Skeletal muscle cell (primary cell): ENCODE results near the gene OR2T10.
"Not testable (repeated sequence)": the region's sequence is repeated elsewhere in the genome, so short reads cannot be mapped to it uniquely, and the experiment has no call there.

ENCODE experiments used
- DNase-seq: peaks from one replicate; pipeline ENCODE4 v3.0.0-alpha.2; 2010; ENCODE audit warnings: low read depth
- H3K4me3 ChIP-seq: 2 replicates; pipeline ENCODE4 v1.5.1; 2011; ENCODE audit warnings: low read depth, mild to moderate bottlenecking, control low read depth, low read length, moderate library complexity

OR2T10 gene

DNA sequence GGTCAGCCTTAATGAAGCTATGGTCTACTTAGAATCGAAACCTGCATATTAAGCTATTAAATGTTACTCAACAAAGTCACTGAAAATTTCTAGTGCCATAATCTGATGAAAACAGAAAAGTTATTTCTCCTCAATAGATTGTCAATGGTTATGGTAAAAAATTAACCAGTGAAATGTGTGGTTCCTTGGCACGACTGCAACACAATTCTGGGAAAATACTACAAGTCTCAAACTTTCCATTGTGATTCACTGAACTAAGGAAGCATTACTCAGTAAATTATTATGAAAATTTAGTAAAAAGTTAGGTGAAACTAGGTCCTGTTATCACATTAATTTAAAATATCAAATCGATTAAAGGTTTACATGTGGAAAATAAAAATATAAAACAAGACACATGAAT lies 12.8 kb upstream of the OR2T10 start:
- DNase-seq: no peak
- H3K4me3 ChIP-seq: no peak overlapping the region

DNA sequence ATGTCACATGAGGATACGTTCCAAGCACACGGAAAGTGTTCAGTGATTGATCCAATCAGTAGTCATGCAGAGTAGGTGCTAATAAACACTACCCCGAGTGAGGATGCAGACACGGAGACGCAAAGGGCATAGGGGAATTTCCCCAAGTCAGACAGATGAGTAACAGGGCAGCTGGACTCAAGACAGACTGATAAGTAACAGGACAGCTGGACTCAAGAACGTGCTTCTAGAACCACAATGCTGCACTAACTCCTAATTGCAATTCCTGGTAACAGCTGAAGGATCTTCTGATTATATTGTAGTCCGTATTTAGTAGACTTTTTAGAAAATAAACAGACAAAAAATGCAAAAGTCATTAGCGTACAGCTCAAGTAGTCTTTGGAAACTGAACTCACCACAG lies 1.9 kb upstream of the OR2T10 start:
- DNase-seq: no peak
- no peak overlapping the region for H3K4me3 ChIP-seq

DNA sequence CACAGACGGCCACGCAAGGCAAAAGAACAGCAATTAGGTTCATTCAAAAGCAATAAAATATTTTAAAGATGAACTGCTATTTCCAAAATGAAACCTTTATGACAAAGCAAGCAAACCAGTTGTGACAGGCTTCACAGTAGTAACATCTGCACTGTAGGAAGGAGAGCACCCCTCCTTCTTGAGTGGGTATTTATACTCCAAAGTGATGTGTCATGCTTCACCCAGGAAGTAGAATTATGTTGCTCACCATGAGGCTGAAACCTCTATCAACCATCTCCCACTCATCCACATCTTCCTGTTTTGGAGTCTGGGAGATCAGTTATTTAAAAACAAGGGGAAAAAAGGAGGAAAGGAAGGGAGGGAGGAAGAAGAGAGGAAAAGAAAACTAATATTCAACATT lies 885 bp downstream of the OR2T10 start:
- H3K4me3 ChIP-seq: no peak overlapping the region
- no peak for DNase-seq

DNA sequence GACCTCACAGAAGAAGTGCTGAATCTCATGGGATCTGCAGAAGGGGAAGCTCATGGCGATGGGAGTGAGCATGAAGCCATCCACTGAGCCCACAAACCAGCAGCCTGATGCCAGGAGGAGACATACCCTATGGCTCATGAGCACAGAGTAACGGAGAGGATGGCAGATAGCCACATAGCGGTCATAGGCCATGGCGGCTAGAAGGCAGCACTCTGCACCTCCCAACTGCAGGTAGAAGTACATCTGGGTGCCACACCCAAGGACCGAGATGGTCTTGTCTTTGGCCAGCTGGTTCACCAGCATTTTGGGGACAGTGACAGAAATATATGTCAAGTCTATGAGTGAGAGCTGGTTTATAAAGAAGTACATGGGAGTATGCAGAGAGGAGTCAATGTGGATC lies 4.3 kb downstream of the OR2T10 start:
- no peak for DNase-seq
- no peak overlapping the region for H3K4me3 ChIP-seq

DNA sequence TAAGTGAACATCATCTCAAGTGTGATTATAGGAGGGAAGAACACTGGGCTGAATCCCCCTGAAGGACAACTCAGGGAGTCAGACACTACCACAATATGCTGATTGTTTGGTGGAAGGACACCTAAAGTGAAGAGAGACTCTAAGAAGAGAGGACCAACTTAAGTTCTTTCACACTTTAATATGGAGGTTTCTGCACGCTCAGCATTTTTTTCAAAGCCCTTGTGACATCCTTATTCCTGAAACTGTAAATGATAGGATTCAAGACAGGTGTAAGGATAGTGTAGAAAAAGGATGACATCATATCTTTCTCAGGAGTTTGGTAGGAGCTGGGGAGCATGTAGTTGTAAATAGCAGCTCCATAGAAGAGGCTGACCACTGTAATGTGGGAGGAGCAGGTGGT lies 4.8 kb downstream of the OR2T10 start:
- no peak overlapping the region for H3K4me3 ChIP-seq
- DNase-seq: no peak

DNA sequence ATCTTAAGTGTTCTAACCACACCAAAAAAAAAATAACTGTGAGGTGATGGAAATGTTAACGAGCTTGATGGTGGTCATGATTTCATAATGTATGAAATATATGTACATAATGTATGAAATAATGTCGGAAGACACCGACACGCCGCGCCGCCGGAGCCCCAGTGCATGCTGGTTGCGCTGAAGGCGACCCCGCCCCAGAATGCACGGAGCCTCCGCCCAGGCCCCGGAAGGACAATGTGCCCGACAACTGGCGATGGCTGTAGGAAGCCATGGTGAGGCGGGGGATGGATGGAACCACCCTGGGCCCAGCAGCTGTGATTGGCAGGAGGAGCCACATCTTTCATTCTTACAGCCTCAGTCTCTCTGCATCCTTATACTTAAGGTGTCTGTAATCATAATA lies 7.4 kb downstream of the OR2T10 start:
- no peak overlapping the region for H3K4me3 ChIP-seq
- no peak for DNase-seq

DNA sequence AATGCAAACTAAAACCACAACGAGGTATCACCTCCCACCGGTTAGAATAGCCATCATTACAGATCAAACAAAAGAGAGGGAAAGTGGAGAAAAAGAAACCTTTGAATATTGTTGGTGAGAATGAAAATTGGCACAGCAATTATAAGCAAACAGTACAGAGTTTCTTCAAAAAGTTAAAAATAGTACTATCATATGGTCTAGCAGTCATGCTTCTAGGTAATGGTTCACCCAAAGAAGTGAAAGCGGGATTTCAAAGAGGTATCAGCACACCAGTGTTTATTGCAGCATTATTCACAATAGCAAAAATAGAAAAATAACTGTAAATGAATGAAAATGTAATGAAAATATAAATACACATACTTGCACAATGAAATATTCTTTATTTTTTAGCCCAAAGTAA lies 8.2 kb downstream of the OR2T10 start:
- no peak for DNase-seq

DNA sequence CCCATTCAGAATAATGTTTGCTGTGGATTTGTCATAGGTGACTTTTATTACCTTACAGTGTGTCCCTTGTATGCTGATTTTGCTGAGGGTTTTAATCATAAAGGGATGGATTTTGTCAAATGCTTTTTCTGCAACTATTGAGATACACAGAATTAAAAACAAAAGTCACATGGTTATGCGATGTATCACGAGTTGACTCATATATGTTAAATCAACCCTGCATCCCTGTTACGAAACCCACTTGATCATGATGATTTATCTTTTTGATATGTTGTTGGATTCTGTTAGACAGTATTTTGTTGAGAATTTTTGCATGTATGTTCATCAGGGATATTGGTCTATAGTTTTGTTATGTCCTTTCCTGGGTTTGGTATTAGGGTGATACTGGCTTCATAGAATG lies 12.2 kb downstream of the OR2T10 start:
- no peak overlapping the region for H3K4me3 ChIP-seq
- no peak for DNase-seq

More for the DNA sequence above, 8.2 kb downstream of the OR2T10 start:
- no peak overlapping the region for H3K4me3 ChIP-seq

DNA sequence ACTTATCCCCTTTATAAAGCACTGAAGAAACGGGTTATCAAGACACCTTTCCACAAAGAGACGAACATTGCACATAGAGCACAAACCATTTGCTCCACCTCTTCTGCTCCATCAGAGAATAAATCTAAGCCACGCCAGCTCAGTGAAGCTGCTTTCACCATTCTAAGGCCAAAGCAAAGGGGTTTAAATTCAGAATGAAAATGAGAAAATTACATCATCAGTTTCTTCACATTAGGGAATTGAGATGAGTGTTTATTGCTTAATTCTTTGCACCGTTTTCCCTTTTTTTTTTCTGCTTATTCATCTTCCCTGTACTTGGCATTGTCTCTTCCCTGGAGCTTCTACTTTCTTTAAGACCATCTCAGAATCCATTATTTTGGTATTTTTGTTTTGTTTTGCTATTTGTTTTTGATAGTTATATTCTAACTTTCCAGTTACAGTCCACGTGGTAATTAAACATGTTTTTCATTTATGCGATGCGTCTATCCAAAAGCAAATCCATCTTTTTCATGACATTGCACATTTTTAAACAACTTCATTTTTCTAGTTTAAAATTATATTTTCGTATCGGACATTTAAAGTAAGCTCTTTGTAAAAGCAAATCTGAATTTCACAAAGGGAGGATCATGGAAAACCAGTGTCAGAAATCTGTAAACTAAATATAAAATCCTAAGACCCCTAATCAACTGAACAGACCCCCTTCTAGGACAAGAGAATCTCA lies 21.1 kb downstream of the OR2T10 start:
- no peak overlapping the region for H3K4me3 ChIP-seq
- DNase-seq: no peak

DNA sequence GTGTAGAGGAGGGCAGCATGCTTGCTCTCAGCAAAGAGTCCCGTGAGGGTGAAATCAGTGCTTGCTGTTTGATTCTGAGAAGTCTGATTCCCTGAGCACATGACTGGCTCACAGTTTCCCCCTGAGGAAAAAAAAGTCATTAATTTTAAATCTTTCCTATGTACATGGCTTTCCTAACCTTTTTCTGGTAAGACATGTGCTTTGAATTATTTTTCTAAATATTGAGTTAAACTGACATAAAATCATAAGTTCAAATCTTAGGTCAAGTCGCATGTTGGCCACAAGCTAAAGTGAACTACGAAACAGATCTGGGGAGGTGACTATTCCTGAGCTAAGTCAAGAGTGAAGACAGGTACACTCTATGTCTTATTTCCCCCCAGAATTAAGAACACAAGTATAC lies 22.8 kb downstream of the OR2T10 start, which contains the start of gene OR2T34:
OR2T34 (minus strand) TSS at position 101 of the 400 bp plus-strand sequence; CDS start at position 101, 0 bp downstream.
- not testable (repeated sequence) for DNase-seq, H3K4me3 ChIP-seq

DNA sequence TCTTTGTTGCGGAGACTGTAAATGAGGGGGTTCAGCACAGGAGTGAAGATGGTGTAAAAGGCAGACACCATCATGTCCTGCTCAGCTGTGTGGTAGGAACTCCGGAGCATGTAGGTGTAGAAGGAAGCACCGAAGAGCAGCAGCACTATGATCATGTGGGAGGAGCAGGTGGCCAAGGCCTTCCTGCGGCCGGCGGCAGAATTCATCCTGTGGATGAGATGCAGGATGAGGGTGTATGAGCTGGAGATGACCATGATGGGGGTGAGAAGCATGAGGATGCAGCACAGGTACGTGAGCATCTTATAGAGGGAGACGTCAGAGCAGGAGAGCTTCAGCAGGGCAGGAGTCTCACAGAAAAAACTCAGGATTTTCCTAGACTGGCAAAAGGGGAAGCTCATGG lies 23.6 kb downstream of the OR2T10 start:
- H3K4me3 ChIP-seq, DNase-seq: not testable (repeated sequence)

DNA sequence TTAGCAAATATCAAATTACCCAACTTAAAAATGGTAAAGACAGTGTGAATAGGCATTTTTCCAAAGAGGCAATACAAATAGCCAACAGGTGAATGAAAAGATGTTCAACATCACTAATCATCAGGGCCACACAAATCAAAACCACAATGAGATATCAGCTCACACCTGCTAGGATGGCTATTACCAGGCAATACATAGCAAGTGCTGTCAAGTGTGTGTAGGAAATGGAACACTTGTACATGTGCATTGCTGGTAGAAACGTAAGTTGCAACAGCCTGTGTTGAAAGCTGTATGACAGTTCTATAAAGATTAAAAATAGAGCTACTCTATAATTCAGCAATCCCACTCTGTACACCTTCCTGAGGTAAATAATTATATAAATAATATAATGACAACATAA lies 25.5 kb downstream of the OR2T10 start:
- not testable (repeated sequence) for DNase-seq, H3K4me3 ChIP-seq

DNA sequence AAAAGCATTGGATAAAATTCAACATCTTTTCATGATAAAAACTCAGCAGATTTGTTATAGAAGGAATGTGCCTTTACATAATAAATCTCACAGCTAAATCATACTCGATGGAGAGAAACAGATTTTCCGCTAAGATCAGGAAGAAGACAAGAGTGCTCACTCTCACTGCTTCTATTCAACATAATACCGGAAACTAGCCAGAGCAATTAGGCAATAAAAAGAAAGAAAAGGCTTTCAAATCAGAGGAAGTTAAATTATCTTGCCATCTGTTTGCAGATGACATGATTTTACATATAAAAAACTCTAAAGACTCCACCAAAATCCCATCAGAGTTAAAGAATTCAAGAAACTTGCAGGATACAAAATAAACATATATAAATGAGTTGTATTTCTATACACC lies 26.7 kb downstream of the OR2T10 start:
- DNase-seq, H3K4me3 ChIP-seq: not testable (repeated sequence)

DNA sequence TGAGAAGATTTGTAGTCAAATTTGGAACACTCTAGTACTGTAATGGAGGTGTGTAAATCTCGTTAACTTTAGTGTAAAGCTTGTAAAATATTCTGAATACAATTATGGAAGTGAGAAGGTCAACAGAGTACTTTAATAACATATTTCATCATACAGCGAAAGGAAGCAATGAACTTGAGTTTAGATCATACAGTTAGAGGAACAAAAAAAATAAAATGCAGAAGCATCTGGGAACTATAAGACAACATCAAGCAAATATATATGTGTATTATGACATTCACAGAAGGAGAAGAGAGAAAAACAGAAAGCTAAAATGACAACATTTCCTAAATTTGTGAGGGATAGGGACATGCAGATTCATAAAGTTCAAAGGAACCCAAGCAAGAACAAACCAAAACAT lies 28.5 kb downstream of the OR2T10 start:
- H3K4me3 ChIP-seq, DNase-seq: not testable (repeated sequence)

DNA sequence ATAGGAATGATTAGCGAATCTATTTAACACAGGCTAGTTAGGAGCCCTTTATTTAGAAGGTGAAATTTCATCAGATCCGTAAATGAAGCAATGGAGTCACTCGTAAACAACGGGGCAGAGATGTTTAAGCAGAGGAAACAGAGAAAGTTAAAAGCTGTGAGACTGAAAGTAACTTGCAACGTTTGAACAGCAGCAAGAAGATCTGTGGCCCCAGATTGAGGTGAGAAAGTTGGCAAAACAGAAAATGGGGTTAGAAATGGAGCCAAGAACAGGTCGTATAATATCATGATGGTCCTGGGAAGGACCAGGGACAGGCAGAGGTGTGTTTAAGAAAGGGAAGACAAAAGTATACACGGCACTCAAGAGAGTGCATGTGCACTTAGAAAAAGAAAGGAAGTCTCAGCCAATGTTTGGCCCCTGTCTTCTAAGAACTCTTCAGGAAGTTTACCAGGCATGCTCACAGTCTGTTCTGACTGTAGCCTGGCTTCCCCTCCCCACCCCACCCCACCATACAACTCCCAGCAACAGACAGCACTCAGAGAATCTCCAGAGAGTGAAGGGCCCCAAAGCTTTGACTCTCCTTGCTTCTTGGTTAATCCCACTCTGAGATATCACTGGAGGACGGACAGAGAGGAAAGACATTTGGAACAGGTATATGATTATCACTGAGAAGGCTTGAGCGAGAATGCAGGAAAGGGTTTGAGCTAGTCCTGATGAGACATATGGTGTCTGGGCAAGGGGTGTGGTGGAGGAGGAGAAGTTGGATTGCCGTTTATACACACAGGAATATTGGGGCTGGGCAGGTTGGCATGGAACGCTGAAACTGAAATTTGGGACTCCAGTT lies 31.7 kb downstream of the OR2T10 start:
- H3K4me3 ChIP-seq, DNase-seq: not testable (repeated sequence)

DNA sequence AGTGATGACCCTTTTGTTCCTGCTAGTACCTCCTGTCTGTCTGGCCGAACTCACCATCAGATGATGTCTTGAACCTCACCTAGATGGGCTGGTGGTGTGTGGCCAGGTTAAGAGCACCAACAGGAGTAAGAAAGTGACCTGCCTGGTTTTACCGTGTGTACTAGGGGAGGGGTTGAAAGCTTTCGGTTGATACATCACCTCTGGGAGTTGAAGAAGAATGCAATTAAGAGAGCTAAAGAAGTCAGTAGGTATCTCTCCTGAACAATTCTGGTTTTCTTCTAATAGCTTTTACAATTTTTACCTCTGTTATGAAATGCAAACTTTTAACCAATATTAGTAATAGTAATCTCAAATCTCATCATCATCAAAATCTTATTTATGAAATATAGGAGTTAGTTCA lies 34.8 kb downstream of the OR2T10 start, which contains the start of gene OR2T29:
OR2T29 (minus strand) TSS at position 101 of the 400 bp plus-strand sequence. CDS start 3,281 bp downstream, outside the sequence.
- H3K4me3 ChIP-seq: not testable (repeated sequence)

DNA sequence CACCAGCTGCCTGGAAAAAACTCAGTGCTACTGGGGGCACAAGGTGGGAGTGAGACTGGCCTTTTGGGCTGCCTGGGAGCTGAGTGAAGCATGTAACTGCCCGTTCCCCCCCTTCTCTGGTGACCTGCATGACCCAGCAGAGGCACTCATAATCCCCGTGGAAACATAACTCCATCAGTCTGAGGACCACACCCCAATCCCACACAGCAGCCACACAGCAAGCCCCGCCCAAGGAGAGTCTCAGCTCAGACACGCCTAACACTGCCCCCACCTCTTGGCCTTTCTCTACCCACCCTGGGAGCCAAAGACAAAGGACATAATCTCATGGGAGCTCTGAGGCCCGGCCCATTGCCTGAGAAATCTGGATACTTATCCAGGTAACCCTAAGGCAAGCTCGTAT lies 46.5 kb downstream of the OR2T10 start:
- not testable (repeated sequence) for DNase-seq, H3K4me3 ChIP-seq

More for the DNA sequence above, 34.8 kb downstream of the OR2T10 start, which contains the start of gene OR2T29:
- DNase-seq: not testable (repeated sequence)

DNA sequence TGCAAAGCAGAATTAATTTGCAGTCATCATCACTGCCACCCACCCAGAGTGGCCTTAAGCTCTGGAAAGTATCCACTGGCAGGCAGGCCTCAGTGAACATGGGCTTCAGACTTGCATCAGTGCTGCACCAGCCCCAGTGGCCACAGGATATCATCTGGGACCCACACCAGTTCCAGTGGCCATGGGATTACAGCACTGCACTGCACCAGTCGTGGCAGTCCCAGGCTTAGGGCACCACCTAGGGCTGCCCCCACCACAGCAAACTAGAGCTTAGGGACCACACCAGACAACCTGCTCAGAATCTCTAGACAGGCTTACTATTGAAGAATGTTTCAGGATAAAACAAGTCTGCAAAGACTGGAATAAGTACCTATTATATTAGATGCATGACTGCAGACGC lies 50.1 kb downstream of the OR2T10 start:
- DNase-seq, H3K4me3 ChIP-seq: not testable (repeated sequence)
